GM21515 (cell line): ENCODE measurements around the gene BLTP1.

ENCODE experiments used
- ATAC-seq: cut with Tn5 transposase; IDR thresholded peaks from one replicate; pipeline ENCODE4 v1.9.1; 2021; ENCODE audit not compliant: unreplicated experiment

Gene BLTP1

DNA sequence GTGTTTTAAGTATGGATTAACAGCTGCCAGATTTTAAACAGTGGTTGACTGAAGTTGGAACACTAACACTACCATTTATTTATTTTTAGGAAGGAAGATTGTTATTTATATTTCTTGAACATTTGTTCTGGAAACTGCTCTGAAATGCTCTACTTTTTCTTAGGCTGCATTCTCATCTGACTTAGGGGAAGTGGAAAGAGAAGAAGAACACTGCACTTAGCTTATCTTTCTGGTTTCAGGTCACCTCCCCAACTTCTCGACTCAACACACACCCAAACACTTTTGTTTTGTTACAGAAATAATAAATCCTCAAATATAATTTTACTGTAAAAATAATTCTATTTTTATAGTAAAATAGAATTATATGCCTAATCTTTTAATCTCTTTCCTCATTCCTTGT lies 18.6 kb downstream of the BLTP1 start:
- no peak for ATAC-seq

DNA sequence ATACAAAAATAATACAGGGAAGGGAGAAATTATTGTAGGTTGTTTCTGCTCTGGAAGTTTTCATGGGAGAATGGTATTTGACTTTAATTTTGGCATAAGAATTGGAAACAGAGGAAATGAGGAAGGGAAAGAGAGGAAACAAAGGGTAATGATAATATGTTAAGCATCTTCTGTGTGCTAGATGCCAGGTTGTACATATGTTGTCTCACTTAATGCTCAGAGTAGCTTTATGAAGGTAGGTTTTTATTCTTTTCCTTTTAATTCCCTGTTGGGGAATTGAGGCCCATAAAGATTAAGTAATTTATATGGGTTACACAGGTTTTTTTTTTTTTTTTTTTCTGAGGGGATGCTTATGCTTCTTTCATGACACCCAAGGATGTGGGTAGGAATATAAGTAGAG lies 19.2 kb downstream of the BLTP1 start:
- no peak for ATAC-seq

DNA sequence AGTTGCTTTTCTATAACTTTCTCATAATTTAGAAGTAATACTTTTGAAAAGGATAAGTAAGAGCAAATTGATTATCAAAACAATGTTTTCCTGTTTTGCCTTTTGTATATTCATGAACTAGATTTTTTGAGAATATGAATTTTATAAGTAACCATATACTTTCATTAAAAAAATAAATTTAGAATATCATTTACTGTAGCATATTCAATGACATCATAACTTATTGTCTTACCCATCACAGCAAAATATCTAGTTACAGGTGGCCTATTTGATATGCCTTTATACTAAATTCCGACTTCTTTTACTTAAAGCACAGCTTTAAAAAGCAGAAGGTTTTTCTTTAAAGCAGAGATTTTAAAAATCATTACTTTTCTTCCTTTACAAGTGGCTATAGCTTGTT lies 20.1 kb downstream of the BLTP1 start:
- ATAC-seq = no peak

DNA sequence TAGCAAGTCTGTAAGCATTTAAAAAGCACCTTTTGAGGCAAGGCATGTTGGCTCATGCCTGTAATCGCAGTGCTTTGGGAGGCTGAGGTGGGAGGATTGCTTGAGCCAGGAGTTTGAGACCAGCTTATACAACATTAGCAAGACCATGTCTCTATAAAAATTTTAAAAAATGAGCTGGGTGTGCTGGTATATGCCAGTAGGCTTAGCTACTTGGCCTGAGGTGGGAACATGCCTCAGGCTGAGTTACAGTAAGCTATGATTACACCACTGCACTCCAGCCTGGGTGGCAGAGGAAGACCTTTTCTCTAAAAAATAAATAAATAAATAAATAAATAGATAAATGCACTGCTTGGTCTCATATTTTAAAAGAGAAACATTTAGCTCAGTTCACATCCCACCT lies 26.8 kb downstream of the BLTP1 start:
- ATAC-seq = no peak

DNA sequence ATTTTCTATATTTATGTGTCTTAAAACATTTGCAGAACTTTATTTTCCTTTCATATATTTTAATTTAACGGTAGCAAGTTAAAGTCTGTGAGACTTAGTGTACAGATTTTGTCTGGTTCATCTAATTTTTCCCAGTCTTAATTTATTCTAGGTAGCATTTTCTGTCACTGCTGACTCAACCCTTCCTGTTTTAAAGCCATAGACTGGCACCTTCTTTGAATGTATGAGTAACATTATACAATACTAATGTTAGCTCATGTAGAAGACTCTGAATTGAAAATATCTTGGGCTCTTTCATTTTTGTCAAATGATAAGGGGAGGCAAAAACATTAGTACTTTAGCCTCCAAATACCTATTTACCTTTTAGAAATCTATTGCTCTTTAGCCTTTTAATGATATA lies 43.6 kb downstream of the BLTP1 start:
- ATAC-seq = no peak
